Kidney (tissue), 14 donors: ENCODE data around the gene ITPK1. TPM values are rescaled to one million over a fixed set of nuclear protein-coding genes. Genes with fewer than 3 reads are reported as not detected.

Experiments used
- DNase-seq, 5 donors: peaks; one replicate each; pipeline ENCODE4 v3.0.0-alpha.2; 2013 to 2020
- FAIRE-seq: peaks from 2 replicates; lab custom pipeline; 2012; peaks lifted over from hg19 to GRCh38; lab: Jason Lieb, UNC
- H3K27ac ChIP-seq, 2 donors: one replicate each; pipeline ENCODE4 v1.7.0; 2013; ENCODE audit warnings: low read depth in 2 of 2, low read length in 2 of 2, inconsistent platforms in 1 of 2
- H3K27me3 ChIP-seq: one replicate; pipeline ENCODE4 v1.7.1; 2013; ENCODE audit warnings: low read length, inconsistent platforms; ENCODE audit not compliant: control insufficient read depth, insufficient read depth
- H3K36me3 ChIP-seq, 3 donors: one replicate each; pipeline versions ENCODE4 v1.7.0 to v1.7.1; 2013; ENCODE audit warnings: low read length in 3 of 3, control low read depth in 1 of 3, inconsistent platforms in 1 of 3; ENCODE audit not compliant: insufficient read depth in 3 of 3, control insufficient read depth in 2 of 3
- H3K4me1 ChIP-seq, 3 donors: one replicate each; pipeline versions ENCODE4 v1.7.0 to v1.7.1; 2013; ENCODE audit warnings: low read length in 3 of 3, inconsistent platforms in 1 of 3, low read depth in 1 of 3; ENCODE audit not compliant: control insufficient read depth in 2 of 3, insufficient read depth in 2 of 3
- H3K4me3 ChIP-seq, 3 donors: one replicate each; pipeline versions ENCODE4 v1.7.0 to v1.8.1; 2013; ENCODE audit warnings: low read length in 3 of 3, control low read depth in 1 of 3, inconsistent platforms in 1 of 3
- H3K9ac ChIP-seq, 3 donors: one replicate each; pipeline versions ENCODE4 v1.7.0 to v1.7.1; 2013; ENCODE audit warnings: low read length in 3 of 3, control low read depth in 1 of 3, inconsistent platforms in 1 of 3
- H3K9me3 ChIP-seq, 3 donors: one replicate each; pipeline versions ENCODE4 v1.7.0 to v1.7.1; 2013; ENCODE audit warnings: low read length in 3 of 3, control low read depth in 1 of 3, inconsistent platforms in 1 of 3; ENCODE audit not compliant: control insufficient read depth in 2 of 3, insufficient read depth in 1 of 3
- intact Hi-C: fragments of 100-400 bp; cut with DNase I; formaldehyde crosslinking; loops from one replicate; pipeline ENCODE4 v1.11.1; 2022
- polyA plus RNA-seq: library from polyadenylated mRNA; stranded (reverse); fragments of 350-450 nt; fragmentation: Illumina TruSeq; extraction: RNeasy Lipid Tissue Mini Kit (QIAGEN cat#74804); gene quantifications from one replicate; pipeline ENCODE4 v1.2.3, GENCODE V29; 2014; ENCODE audit warnings: low read depth, low replicate concordance; ENCODE audit not compliant: insufficient read depth
- total RNA-seq: library from RNA; stranded (reverse); fragmentation: NEBNext Ultra II Directional; extraction: Animal tissue kit (Norgen Biotek cat#: 25700); gene quantifications from one replicate; pipeline ENCODE4 v1.2.1, GENCODE V29; 2021
- TF ChIP-seq, protein P1 (sequence below): IDR thresholded peaks from 3 replicates; pipeline ENCODE4 v1.5.1; 2012; ENCODE audit warnings: mild to moderate bottlenecking, moderate library complexity, borderline replicate concordance; ENCODE audit not compliant: insufficient read depth; ENCODE audit errors: extremely low read depth
- donor health status: control.
- donor health status: control.
- donor health status: control.
- donor health status: control.
- donor health status: control.
- donor health status: DM: yes; HTN: yes; CAD: no.
- donor health status: Normal renal cell carcinoma (clear cell type).

Gene ITPK1
- total and polyA plus RNA-seq, 2 donors from 2014 or later = 43.6 to 92.0 TPM

GRCh38 chr14:93027810-93028723, 87.7 kb downstream of the ITPK1 start:
- Histone ChIP-seq H3K36me3 (no peaks in the 10 kb centered on the region), H3K27ac (peak overlapping the region; percentile 45 to 77), H3K9me3 (no peaks in the 10 kb centered on the region), H3K4me3 (no peak overlapping the region), H3K9ac (no peak overlapping the region), H3K4me1 (peaks cover 0 to 21% (median 18%) of the 10 kb centered on the region in 3 donors), H3K27me3 (no peaks in the 10 kb centered on the region)
- FAIRE-seq = no peak
- TF ChIP-seq, protein P1, sequence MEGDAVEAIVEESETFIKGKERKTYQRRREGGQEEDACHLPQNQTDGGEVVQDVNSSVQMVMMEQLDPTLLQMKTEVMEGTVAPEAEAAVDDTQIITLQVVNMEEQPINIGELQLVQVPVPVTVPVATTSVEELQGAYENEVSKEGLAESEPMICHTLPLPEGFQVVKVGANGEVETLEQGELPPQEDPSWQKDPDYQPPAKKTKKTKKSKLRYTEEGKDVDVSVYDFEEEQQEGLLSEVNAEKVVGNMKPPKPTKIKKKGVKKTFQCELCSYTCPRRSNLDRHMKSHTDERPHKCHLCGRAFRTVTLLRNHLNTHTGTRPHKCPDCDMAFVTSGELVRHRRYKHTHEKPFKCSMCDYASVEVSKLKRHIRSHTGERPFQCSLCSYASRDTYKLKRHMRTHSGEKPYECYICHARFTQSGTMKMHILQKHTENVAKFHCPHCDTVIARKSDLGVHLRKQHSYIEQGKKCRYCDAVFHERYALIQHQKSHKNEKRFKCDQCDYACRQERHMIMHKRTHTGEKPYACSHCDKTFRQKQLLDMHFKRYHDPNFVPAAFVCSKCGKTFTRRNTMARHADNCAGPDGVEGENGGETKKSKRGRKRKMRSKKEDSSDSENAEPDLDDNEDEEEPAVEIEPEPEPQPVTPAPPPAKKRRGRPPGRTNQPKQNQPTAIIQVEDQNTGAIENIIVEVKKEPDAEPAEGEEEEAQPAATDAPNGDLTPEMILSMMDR = no peak
- DNase-seq = no peak
- intact Hi-C loops = no loop called here

- no peaks in the 10 kb centered on the region for H3K9me3 ChIP-seq
- DNase-seq (no peak), FAIRE-seq (no peak)
- no peak overlapping the region for H3K27ac ChIP-seq
- H3K4me1 ChIP-seq = peaks cover 0 to 14% (median 9%) of the 10 kb centered on the region in 3 donors
- no peak overlapping the region for H3K9ac ChIP-seq
- TF ChIP-seq, protein P1 = no peak
- intact Hi-C loops = no loop called here
- H3K27me3 ChIP-seq = no peaks in the 10 kb centered on the region
- no peak overlapping the region for H3K4me3 ChIP-seq
- H3K36me3 ChIP-seq = no peaks in the 10 kb centered on the region
These were observed 89.4 kb downstream of the ITPK1 start for GRCh38 chr14:93026339-93026738.

DNA sequence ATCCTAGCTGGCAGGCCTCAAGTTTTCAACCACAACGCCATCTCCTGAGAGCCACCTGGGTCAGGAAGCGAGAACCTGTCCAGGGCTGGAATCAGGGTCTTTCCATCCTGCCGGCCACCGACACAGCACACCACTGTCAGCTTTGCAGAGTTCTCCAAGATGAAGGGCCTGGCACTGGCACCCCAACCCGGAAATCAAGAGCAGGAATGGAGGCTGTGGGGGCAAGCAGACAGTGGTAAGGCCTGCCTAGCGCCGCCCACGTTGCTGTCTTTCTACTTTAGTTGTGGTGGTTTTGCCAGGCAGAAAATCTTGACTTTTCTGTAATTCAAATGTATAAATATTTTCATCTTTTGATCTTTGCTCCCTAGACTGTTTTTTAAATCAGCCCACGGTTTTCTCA, 90.7 kb downstream of the ITPK1 start:
- TF ChIP-seq, protein P1 = no peak
- Histone ChIP-seq H3K36me3 (no peaks in the 10 kb centered on the region), H3K27ac (no peak overlapping the region), H3K9me3 (no peaks in the 10 kb centered on the region), H3K27me3 (no peaks in the 10 kb centered on the region), H3K4me3 (no peak overlapping the region), H3K4me1 (peaks cover 0 to 19% (median 9%) of the 10 kb centered on the region in 3 donors), H3K9ac (no peak overlapping the region)
- DNase-seq = no peak
- FAIRE-seq = no peak
- intact Hi-C loops = no loop called here
